ENCODE data around the gene STAT4. TPM values are rescaled to one million over a fixed set of nuclear protein-coding genes. Genes with fewer than 3 reads are reported as not detected.

STAT4 gene
- total and polyA plus RNA-seq, 4 donors: 0.85 to 7.9 (median 3.2) TPM

DNA sequence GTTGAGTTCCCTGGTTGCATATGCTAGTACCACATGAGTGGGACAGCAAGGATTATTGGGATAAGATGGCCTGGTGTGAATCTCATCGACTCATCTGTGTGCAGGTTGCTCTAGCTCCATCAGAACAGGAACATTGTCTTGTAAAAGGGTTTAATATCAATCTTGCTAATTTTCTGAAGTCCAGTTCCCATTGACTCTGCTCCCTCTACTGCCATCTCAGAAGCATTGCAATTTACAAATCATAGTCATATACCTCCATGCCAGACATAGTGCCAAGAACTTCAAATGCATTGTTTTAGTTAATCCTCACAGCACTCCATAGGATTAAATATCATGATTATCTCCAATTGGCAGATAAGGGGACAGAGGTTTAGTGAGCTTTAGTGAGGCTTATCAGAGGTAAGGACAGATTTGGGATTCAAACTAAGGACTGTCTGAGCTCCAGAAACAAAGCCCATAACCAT lies 4.8 kb upstream of the STAT4 start:
- DNase-seq (ENCODE audit: low spot score): no peak
- no peak for TF ChIP-seq FOXA2 (IDR thresholded peaks at IDR 0.05)
- peak; percentile 87 for TF ChIP-seq RAD21 (IDR thresholded peaks at IDR 0.05)
- TF ChIP-seq, protein P1, sequence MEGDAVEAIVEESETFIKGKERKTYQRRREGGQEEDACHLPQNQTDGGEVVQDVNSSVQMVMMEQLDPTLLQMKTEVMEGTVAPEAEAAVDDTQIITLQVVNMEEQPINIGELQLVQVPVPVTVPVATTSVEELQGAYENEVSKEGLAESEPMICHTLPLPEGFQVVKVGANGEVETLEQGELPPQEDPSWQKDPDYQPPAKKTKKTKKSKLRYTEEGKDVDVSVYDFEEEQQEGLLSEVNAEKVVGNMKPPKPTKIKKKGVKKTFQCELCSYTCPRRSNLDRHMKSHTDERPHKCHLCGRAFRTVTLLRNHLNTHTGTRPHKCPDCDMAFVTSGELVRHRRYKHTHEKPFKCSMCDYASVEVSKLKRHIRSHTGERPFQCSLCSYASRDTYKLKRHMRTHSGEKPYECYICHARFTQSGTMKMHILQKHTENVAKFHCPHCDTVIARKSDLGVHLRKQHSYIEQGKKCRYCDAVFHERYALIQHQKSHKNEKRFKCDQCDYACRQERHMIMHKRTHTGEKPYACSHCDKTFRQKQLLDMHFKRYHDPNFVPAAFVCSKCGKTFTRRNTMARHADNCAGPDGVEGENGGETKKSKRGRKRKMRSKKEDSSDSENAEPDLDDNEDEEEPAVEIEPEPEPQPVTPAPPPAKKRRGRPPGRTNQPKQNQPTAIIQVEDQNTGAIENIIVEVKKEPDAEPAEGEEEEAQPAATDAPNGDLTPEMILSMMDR (IDR thresholded peaks at IDR 0.05; ENCODE audit: low read depth, low read length, missing input control): peak; percentile 67
- 39% methylated on average over 1 of the region's 1 CpG for WGBS

DNA sequence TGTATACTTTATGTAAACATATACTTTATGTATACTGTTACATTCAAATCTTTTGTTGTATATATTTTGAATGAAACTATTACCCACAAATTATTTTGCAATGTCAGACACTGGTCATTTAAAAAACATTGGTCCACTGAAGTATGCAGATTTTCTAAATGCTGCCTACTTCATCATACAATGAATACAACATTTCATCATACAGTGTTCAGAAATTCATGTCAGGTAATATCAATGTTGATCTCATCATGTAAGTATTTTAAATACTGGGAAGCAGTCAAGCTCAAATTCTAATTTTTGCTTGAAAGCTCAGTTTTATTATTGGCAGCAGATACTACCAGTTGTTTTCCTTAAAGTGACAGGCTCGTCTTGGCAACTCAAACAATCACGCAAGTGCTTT lies 2.9 kb upstream of the STAT4 start:
- Histone ChIP-seq H3K9me3 (ENCODE audit: control insufficient read depth in 4 of 4, low read length in 3 of 4) (no peaks in the 10 kb centered on the region), H3K9ac (ENCODE audit: low read depth in 1 of 2, low read length in 2 of 2) (no peak overlapping the region), H3K27ac (ENCODE audit: low read depth in 1 of 2, low read length in 2 of 2) (no peak overlapping the region), H3K36me3 (ENCODE audit: control insufficient read depth in 4 of 4, insufficient read depth in 3 of 4, low read depth in 1 of 4, low read length in 3 of 4) (no peaks in the 10 kb centered on the region), H3K27me3 (ENCODE audit: control insufficient read depth in 4 of 4, insufficient read depth in 4 of 4, low read length in 3 of 4) (no peaks in the 10 kb centered on the region), H3K4me1 (ENCODE audit: control insufficient read depth in 4 of 4, insufficient read depth in 4 of 4, low read length in 3 of 4) (peaks cover 0 to 14% (median 7%) of the 10 kb centered on the region in 4 donors), H3K4me3 (ENCODE audit: low read depth in 1 of 3, low read length in 3 of 3) (no peak overlapping the region)
- WGBS: 90% methylated on average over 2 of the region's 2 CpGs
- DNase-seq (ENCODE audit: low spot score): no peak
- TF ChIP-seq EGR1 (IDR thresholded peaks at IDR 0.05; ENCODE audit: low read depth in 2 of 2): no peak
- TF ChIP-seq RAD21 (IDR thresholded peaks at IDR 0.05): no peak
- no peak for TF ChIP-seq HNF4A (conservative IDR thresholded peaks at IDR 0.05)
- no peak for TF ChIP-seq YY1 (IDR thresholded peaks at IDR 0.05)
- no peak for TF ChIP-seq NR2F2 (IDR thresholded peaks at IDR 0.05)
- no peak for TF ChIP-seq FOXA2 (IDR thresholded peaks at IDR 0.05)
- TF ChIP-seq TAF1 (conservative IDR thresholded peaks at IDR 0.05): no peak
- TF ChIP-seq, protein P2, sequence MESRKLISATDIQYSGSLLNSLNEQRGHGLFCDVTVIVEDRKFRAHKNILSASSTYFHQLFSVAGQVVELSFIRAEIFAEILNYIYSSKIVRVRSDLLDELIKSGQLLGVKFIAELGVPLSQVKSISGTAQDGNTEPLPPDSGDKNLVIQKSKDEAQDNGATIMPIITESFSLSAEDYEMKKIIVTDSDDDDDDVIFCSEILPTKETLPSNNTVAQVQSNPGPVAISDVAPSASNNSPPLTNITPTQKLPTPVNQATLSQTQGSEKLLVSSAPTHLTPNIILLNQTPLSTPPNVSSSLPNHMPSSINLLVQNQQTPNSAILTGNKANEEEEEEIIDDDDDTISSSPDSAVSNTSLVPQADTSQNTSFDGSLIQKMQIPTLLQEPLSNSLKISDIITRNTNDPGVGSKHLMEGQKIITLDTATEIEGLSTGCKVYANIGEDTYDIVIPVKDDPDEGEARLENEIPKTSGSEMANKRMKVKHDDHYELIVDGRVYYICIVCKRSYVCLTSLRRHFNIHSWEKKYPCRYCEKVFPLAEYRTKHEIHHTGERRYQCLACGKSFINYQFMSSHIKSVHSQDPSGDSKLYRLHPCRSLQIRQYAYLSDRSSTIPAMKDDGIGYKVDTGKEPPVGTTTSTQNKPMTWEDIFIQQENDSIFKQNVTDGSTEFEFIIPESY (IDR thresholded peaks at IDR 0.05): no peak
- TF ChIP-seq FOXA1 (IDR thresholded peaks at IDR 0.05): no peak
- TF ChIP-seq JUND (IDR thresholded peaks at IDR 0.05): no peak
- no peak for TF ChIP-seq GABPA (IDR thresholded peaks at IDR 0.05 in 1 of 2, conservative IDR thresholded peaks at IDR 0.05 in 1 of 2)
- TF ChIP-seq, protein P3, sequence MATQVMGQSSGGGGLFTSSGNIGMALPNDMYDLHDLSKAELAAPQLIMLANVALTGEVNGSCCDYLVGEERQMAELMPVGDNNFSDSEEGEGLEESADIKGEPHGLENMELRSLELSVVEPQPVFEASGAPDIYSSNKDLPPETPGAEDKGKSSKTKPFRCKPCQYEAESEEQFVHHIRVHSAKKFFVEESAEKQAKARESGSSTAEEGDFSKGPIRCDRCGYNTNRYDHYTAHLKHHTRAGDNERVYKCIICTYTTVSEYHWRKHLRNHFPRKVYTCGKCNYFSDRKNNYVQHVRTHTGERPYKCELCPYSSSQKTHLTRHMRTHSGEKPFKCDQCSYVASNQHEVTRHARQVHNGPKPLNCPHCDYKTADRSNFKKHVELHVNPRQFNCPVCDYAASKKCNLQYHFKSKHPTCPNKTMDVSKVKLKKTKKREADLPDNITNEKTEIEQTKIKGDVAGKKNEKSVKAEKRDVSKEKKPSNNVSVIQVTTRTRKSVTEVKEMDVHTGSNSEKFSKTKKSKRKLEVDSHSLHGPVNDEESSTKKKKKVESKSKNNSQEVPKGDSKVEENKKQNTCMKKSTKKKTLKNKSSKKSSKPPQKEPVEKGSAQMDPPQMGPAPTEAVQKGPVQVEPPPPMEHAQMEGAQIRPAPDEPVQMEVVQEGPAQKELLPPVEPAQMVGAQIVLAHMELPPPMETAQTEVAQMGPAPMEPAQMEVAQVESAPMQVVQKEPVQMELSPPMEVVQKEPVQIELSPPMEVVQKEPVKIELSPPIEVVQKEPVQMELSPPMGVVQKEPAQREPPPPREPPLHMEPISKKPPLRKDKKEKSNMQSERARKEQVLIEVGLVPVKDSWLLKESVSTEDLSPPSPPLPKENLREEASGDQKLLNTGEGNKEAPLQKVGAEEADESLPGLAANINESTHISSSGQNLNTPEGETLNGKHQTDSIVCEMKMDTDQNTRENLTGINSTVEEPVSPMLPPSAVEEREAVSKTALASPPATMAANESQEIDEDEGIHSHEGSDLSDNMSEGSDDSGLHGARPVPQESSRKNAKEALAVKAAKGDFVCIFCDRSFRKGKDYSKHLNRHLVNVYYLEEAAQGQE (IDR thresholded peaks at IDR 0.05): no peak
- TF ChIP-seq, protein P1 (IDR thresholded peaks at IDR 0.05; ENCODE audit: low read depth, low read length, missing input control): no peak
- no peak for TF ChIP-seq SP1 (IDR thresholded peaks at IDR 0.05)

More for the DNA sequence above, 4.8 kb upstream of the STAT4 start:
- H3K9ac ChIP-seq (ENCODE audit: low read depth in 1 of 2, low read length in 2 of 2): no peak overlapping the region
- H3K27ac ChIP-seq (ENCODE audit: low read depth in 1 of 2, low read length in 2 of 2): no peak overlapping the region
- no peaks in the 10 kb centered on the region for H3K9me3 ChIP-seq (ENCODE audit: control insufficient read depth in 4 of 4, low read length in 3 of 4)
- no peak overlapping the region for H3K4me3 ChIP-seq (ENCODE audit: low read depth in 1 of 3, low read length in 3 of 3)
- no peaks in the 10 kb centered on the region for H3K27me3 ChIP-seq (ENCODE audit: control insufficient read depth in 4 of 4, insufficient read depth in 4 of 4, low read length in 3 of 4)
- H3K36me3 ChIP-seq (ENCODE audit: control insufficient read depth in 4 of 4, insufficient read depth in 3 of 4, low read depth in 1 of 4, low read length in 3 of 4): no peaks in the 10 kb centered on the region
- H3K4me1 ChIP-seq (ENCODE audit: control insufficient read depth in 4 of 4, insufficient read depth in 4 of 4, low read length in 3 of 4): peaks cover 0 to 8% (median 3%) of the 10 kb centered on the region in 4 donors

Data from liver (tissue), 9 donors.